ENCODE results near the gene CDSN. TPM values are rescaled to one million over a fixed set of nuclear protein-coding genes. Genes with fewer than 3 reads are reported as not detected.

CDSN gene
- total RNA-seq, 2 donors from 2014 or later = 0.50 to 1.5 TPM

GRCh38 chr6:31121131-31121790 lies 1.0 kb upstream of the CDSN start:
- H3K27ac ChIP-seq = no peak overlapping the region
- DNase-seq (ENCODE audit: low spot score) = no peak
- H3K4me3 ChIP-seq = no peak overlapping the region
- H3K27me3 ChIP-seq (replicated peaks; ENCODE audit: insufficient read depth) = no peaks in the 10 kb centered on the region
- no peaks in the 10 kb centered on the region for H3K9me3 ChIP-seq
- intact Hi-C loops (cut with DNase I) = no loop called here
- no peaks in the 10 kb centered on the region for H3K36me3 ChIP-seq
- TF ChIP-seq POLR2A (IDR thresholded peaks at IDR 0.05) (no peak), CTCF (IDR thresholded peaks at IDR 0.05) (no peak), POLR2AphosphoS5 (IDR thresholded peaks at IDR 0.05) (no peak)
- WGBS = 91% methylated on average over 12 of the region's 12 CpGs
- H3K4me1 ChIP-seq (replicated peaks) = no peaks in the 10 kb centered on the region

GRCh38 chr6:31118178-31118577 lies 2.1 kb downstream of the CDSN start:
- intact Hi-C loops (cut with DNase I) = no loop called here
- 89% methylated on average over 7 of the region's 7 CpGs for WGBS

GRCh38 chr6:31116661-31117385 lies 3.4 kb downstream of the CDSN start:
- H3K4me1 ChIP-seq (replicated peaks) = peaks cover 5% of the 10 kb centered on the region
- intact Hi-C loops (cut with DNase I) = no loop called here
- no peak overlapping the region for H3K27ac ChIP-seq
- no peaks in the 10 kb centered on the region for H3K36me3 ChIP-seq
- no peaks in the 10 kb centered on the region for H3K27me3 ChIP-seq (replicated peaks; ENCODE audit: insufficient read depth)
- no peak for DNase-seq (ENCODE audit: low spot score)
- no peak overlapping the region for H3K4me3 ChIP-seq
- no peak for TF ChIP-seq POLR2A (IDR thresholded peaks at IDR 0.05)
- TF ChIP-seq POLR2AphosphoS5 (IDR thresholded peaks at IDR 0.05) = no peak
- no peak for TF ChIP-seq CTCF (IDR thresholded peaks at IDR 0.05)
- no peaks in the 10 kb centered on the region for H3K9me3 ChIP-seq
- 71% methylated on average over 19 of the region's 19 CpGs for WGBS

More at GRCh38 chr6:31118178-31118577, 2.1 kb downstream of the CDSN start:
- DNase-seq (ENCODE audit: low spot score) = no peak
- no peak overlapping the region for H3K27ac ChIP-seq
- H3K27me3 ChIP-seq (replicated peaks; ENCODE audit: insufficient read depth) = no peaks in the 10 kb centered on the region
- H3K4me1 ChIP-seq (replicated peaks) = peaks cover 5% of the 10 kb centered on the region
- H3K36me3 ChIP-seq = no peaks in the 10 kb centered on the region
- TF ChIP-seq CTCF (IDR thresholded peaks at IDR 0.05) (no peak), POLR2A (IDR thresholded peaks at IDR 0.05) (no peak), POLR2AphosphoS5 (IDR thresholded peaks at IDR 0.05) (no peak)
- no peak overlapping the region for H3K4me3 ChIP-seq
- H3K9me3 ChIP-seq = no peaks in the 10 kb centered on the region

GRCh38 chr6:31115941-31116560 lies 4.2 kb downstream of the CDSN start:
- 95% methylated on average over 12 of the region's 12 CpGs for WGBS
- no peak overlapping the region for H3K4me3 ChIP-seq
- no peak for DNase-seq (ENCODE audit: low spot score)
- no peaks in the 10 kb centered on the region for H3K36me3 ChIP-seq
- H3K4me1 ChIP-seq (replicated peaks) = peaks cover 5% of the 10 kb centered on the region
- no peaks in the 10 kb centered on the region for H3K27me3 ChIP-seq (replicated peaks; ENCODE audit: insufficient read depth)
- H3K9me3 ChIP-seq = no peaks in the 10 kb centered on the region
- H3K27ac ChIP-seq = no peak overlapping the region
- TF ChIP-seq POLR2AphosphoS5 (IDR thresholded peaks at IDR 0.05) (no peak), CTCF (IDR thresholded peaks at IDR 0.05) (no peak), POLR2A (IDR thresholded peaks at IDR 0.05) (no peak)
- intact Hi-C loops (cut with DNase I) = no loop called here

All from prostate gland (tissue), 2 donors.